Measurements from ENCODE around the gene SPAG17. TPM values are rescaled to one million over a fixed set of nuclear protein-coding genes. Genes with fewer than 3 reads are reported as not detected.

The SPAG17 gene
- total RNA-seq, 4 donors from 2014 or later, result 0.13 to 3.1 (median 1.4) TPM

DNA sequence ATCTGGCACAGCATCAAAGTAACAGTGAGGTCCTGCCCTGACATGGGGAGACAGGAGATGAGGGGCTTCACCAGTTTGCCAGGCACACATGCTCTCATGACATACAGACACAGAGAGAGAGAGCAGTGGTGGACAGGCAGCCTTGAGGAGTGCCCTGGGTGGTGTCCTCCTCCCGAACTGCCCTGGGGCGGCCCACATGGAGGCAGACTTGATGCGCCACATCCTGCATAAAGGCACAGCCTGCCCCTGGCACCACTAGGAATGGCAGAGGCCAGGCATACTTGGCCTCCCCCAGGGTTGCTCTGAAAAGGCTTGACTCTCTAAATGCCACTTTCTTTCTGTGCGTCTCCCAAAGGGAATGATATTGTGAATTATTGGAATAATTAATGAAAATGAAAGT is 67.5 kb downstream of the SPAG17 start:
- no peak for DNase-seq (ENCODE audit: low spot score in 2 of 2)
- H3K4me3 ChIP-seq, result no peak overlapping the region
- no peaks in the 10 kb centered on the region for H3K36me3 ChIP-seq
- no peaks in the 10 kb centered on the region for H3K27me3 ChIP-seq
- TF ChIP-seq, protein P1, sequence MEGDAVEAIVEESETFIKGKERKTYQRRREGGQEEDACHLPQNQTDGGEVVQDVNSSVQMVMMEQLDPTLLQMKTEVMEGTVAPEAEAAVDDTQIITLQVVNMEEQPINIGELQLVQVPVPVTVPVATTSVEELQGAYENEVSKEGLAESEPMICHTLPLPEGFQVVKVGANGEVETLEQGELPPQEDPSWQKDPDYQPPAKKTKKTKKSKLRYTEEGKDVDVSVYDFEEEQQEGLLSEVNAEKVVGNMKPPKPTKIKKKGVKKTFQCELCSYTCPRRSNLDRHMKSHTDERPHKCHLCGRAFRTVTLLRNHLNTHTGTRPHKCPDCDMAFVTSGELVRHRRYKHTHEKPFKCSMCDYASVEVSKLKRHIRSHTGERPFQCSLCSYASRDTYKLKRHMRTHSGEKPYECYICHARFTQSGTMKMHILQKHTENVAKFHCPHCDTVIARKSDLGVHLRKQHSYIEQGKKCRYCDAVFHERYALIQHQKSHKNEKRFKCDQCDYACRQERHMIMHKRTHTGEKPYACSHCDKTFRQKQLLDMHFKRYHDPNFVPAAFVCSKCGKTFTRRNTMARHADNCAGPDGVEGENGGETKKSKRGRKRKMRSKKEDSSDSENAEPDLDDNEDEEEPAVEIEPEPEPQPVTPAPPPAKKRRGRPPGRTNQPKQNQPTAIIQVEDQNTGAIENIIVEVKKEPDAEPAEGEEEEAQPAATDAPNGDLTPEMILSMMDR (IDR thresholded peaks at IDR 0.05), result no peak
- TF ChIP-seq POLR2A (IDR thresholded peaks at IDR 0.05), result no peak
- TF ChIP-seq EP300 (IDR thresholded peaks at IDR 0.05), result no peak
- no peak for TF ChIP-seq POLR2AphosphoS5 (IDR thresholded peaks at IDR 0.05)
- WGBS, result 58% methylated on average over 4 of the region's 4 CpGs
- peak overlapping the region; percentile 39 for H3K27ac ChIP-seq
- H3K4me1 ChIP-seq, result peaks cover 16% of the 10 kb centered on the region
- no peaks in the 10 kb centered on the region for H3K9me3 ChIP-seq

DNA sequence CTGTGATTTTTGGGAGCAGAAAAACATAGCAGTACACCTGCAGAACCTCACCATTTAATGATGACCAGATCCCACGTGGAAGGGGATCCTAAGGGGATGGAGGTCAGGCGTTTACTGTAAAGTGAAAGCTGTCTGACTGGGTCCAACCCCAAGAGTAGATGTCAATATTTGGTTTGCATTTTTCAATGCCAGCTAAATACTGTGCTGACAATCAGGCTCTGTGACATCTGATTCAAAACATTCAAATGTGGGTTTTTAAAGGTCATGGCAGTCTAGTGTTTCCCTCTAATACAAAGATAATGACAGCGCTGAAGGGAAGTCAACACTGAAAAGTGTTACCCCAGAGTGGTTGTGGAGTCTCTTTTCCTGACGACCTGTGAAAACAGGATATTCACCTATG is 68.1 kb downstream of the SPAG17 start:
- no peak for TF ChIP-seq EP300 (IDR thresholded peaks at IDR 0.05)
- TF ChIP-seq POLR2A (IDR thresholded peaks at IDR 0.05), result no peak
- no peak for TF ChIP-seq POLR2AphosphoS5 (IDR thresholded peaks at IDR 0.05)
- TF ChIP-seq, protein P1 (IDR thresholded peaks at IDR 0.05), result no peak
- Histone ChIP-seq H3K27ac (peak overlapping the region; percentile 39), H3K4me3 (no peak overlapping the region), H3K4me1 (peaks cover 16% of the 10 kb centered on the region), H3K36me3 (no peaks in the 10 kb centered on the region), H3K9me3 (no peaks in the 10 kb centered on the region), H3K27me3 (no peaks in the 10 kb centered on the region)
- WGBS, result 56% methylated on average over 4 of the region's 4 CpGs
- DNase-seq (ENCODE audit: low spot score in 2 of 2), result no peak

DNA sequence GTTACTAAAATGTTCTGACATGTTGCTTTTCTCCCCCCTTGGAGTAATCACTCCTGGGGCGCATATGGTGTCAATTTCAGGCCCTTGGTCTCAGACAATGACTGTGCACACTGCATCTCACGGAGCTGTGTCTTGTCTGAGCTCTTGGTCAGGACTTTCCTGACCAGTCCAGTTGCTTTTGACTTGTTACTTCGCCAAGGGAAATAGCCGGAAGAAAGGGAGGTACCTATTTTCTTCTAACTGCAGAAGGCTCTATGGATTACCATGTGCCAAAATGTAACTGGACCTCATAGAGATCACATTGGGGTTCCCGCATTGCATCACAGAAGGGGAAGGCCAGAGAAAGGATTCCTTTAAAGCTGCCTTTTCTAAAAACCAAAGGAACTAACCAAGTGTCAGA is 68.6 kb downstream of the SPAG17 start:
- no peaks in the 10 kb centered on the region for H3K27me3 ChIP-seq
- no peak for DNase-seq (ENCODE audit: low spot score in 2 of 2)
- H3K4me1 ChIP-seq, result peaks cover 16% of the 10 kb centered on the region
- no peak for TF ChIP-seq EP300 (IDR thresholded peaks at IDR 0.05)
- no peak for TF ChIP-seq POLR2AphosphoS5 (IDR thresholded peaks at IDR 0.05)
- no peak for TF ChIP-seq POLR2A (IDR thresholded peaks at IDR 0.05)
- TF ChIP-seq, protein P1 (IDR thresholded peaks at IDR 0.05), result no peak
- H3K36me3 ChIP-seq, result no peaks in the 10 kb centered on the region
- H3K4me3 ChIP-seq, result no peak overlapping the region
- peak overlapping the region; percentile 39 for H3K27ac ChIP-seq
- WGBS, result 70% methylated on average over 5 of the region's 5 CpGs
- no peaks in the 10 kb centered on the region for H3K9me3 ChIP-seq

DNA sequence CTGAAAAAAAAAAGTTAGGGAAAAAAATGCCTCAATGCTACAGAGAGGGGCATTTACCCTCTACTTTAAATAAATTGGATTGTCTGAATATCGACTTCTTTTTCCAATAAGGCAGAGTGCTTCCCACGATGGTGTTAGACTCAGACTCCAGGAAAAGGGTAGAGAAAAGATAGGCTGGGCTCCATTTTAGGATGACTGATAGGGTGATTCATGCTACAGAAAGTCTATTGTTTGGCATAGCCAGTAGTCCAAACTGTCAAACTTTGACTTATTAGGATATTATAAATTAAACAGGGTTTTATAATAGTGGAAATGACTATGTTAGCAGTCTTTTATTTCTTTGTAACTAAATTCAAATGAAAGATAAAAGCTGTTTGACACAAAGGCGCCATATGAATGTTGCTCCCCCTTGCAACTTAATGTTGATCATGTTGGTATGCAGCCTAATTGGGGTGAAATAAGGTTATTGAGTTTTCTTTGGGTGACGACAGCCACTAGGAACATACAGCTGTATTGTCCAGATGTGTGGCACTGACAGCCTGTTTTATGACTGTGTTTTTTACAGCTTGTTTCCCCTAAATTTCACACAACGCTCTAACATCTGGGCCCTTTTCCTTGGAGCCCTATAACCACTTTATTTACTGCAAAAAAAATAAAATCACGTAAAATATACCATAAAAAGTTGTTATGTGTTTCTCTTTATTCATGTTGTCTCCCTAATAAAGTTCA is 69.3 kb downstream of the SPAG17 start:
- Histone ChIP-seq H3K27me3 (no peaks in the 10 kb centered on the region), H3K9me3 (no peaks in the 10 kb centered on the region), H3K4me3 (no peak overlapping the region), H3K4me1 (peaks cover 16% of the 10 kb centered on the region), H3K36me3 (no peaks in the 10 kb centered on the region), H3K27ac (peak overlapping the region; percentile 39)
- TF ChIP-seq EP300 (IDR thresholded peaks at IDR 0.05) (no peak), POLR2AphosphoS5 (IDR thresholded peaks at IDR 0.05) (no peak), POLR2A (IDR thresholded peaks at IDR 0.05) (no peak)
- TF ChIP-seq, protein P1 (IDR thresholded peaks at IDR 0.05), result no peak
- no peak for DNase-seq (ENCODE audit: low spot score in 2 of 2)
- 56% methylated on average over 6 of the region's 6 CpGs for WGBS

DNA sequence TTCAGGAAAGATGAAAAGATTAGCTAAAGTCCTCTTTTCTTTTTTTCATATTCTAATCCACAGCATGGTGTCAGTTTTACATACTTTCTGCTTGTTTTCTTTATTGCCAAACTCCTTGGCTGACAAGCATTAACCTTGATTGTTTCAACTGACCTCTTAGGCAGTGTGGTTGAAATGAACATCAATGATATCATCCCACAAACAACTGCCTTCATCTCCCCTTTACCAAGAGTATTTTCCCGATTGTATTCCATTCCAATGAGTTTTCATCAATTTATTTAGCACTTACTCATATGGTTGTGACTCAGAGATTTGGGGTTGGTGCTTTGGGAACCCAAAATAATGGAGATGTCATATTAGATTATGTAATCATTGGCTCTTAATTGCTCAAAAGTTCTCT is 71.8 kb downstream of the SPAG17 start:
- peaks cover 9% of the 10 kb centered on the region for H3K4me1 ChIP-seq
- TF ChIP-seq, protein P1 (IDR thresholded peaks at IDR 0.05), result no peak
- TF ChIP-seq POLR2AphosphoS5 (IDR thresholded peaks at IDR 0.05) (no peak), POLR2A (IDR thresholded peaks at IDR 0.05) (no peak), EP300 (IDR thresholded peaks at IDR 0.05) (no peak)
- DNase-seq (ENCODE audit: low spot score in 2 of 2), result no peak
- H3K36me3 ChIP-seq, result no peaks in the 10 kb centered on the region
- no peaks in the 10 kb centered on the region for H3K27me3 ChIP-seq
- H3K4me3 ChIP-seq, result no peak overlapping the region
- H3K9me3 ChIP-seq, result no peaks in the 10 kb centered on the region
- no peak overlapping the region for H3K27ac ChIP-seq
- WGBS, result 39% methylated on average over 1 of the region's 1 CpG

Data from suprapubic skin (tissue), 4 donors.